Measurements from ENCODE around the gene SPARC.

Gene SPARC

DNA sequence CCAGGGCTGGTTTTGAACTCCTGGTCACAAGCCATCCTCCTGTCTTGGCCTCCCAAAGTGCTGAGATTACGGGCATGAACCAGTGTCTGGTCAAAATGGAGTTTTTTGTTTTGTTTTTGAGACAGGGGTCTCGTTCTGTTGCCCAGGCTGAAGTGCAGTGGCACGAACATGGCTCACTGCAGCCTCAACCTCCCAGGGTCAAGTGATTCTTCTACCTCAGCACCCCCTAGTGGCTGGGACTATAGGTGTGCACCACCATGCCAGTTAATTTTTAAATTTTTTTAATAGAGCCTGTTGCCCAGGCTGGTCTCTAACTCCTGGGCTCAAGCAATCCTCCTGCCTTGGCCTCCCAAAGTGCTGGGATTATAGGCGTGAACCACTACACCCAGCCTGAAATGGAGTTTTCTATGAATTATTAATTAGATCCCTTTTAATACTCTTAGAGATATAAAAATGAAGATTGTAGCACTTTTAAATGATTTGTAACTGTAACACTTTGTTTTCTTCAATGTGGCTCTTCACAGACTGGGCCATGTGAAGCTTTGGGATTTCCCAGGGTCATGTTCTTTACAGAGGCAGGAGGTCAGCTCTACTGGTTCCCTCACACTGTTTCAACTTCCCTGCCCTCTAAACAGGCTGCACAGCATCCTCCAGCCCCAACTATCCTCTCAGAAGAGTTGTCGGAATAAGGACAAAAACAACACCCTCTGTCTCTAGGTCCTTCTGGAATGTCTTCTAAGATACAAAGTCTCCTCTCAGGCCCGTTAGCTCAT is 32.7 kb upstream of the SPARC start:
- H3K27me3 ChIP-seq (ENCODE audit: control insufficient read depth, insufficient read depth, low read length): no peaks in the 10 kb centered on the region
- no peaks in the 10 kb centered on the region for H3K36me3 ChIP-seq (ENCODE audit: control insufficient read depth, insufficient read depth, low read length)
- no peak overlapping the region for H3K9ac ChIP-seq (ENCODE audit: low read length)
- H3K4me3 ChIP-seq (ENCODE audit: low read length): no peak overlapping the region
- H3K4me1 ChIP-seq (ENCODE audit: control insufficient read depth, insufficient read depth, low read length): no peaks in the 10 kb centered on the region
- H3K9me3 ChIP-seq (ENCODE audit: control insufficient read depth, low read length): no peaks in the 10 kb centered on the region

- H3K9ac ChIP-seq (ENCODE audit: low read length): no peak overlapping the region
- no peak overlapping the region for H3K4me3 ChIP-seq (ENCODE audit: low read length)
- H3K9me3 ChIP-seq (ENCODE audit: control insufficient read depth, low read length): no peaks in the 10 kb centered on the region
- H3K27me3 ChIP-seq (ENCODE audit: control insufficient read depth, insufficient read depth, low read length): no peaks in the 10 kb centered on the region
- H3K4me1 ChIP-seq (ENCODE audit: control insufficient read depth, insufficient read depth, low read length): no peaks in the 10 kb centered on the region
- no peaks in the 10 kb centered on the region for H3K36me3 ChIP-seq (ENCODE audit: control insufficient read depth, insufficient read depth, low read length)
Measured at GRCh38 chr5:151718646-151719045, 31.9 kb upstream of the SPARC start.

GRCh38 chr5:151718153-151718552 is 31.4 kb upstream of the SPARC start:
- Histone ChIP-seq H3K27me3 (ENCODE audit: control insufficient read depth, insufficient read depth, low read length) (no peaks in the 10 kb centered on the region), H3K9me3 (ENCODE audit: control insufficient read depth, low read length) (no peaks in the 10 kb centered on the region), H3K9ac (ENCODE audit: low read length) (no peak overlapping the region), H3K4me3 (ENCODE audit: low read length) (no peak overlapping the region), H3K36me3 (ENCODE audit: control insufficient read depth, insufficient read depth, low read length) (no peaks in the 10 kb centered on the region), H3K4me1 (ENCODE audit: control insufficient read depth, insufficient read depth, low read length) (no peaks in the 10 kb centered on the region)

DNA sequence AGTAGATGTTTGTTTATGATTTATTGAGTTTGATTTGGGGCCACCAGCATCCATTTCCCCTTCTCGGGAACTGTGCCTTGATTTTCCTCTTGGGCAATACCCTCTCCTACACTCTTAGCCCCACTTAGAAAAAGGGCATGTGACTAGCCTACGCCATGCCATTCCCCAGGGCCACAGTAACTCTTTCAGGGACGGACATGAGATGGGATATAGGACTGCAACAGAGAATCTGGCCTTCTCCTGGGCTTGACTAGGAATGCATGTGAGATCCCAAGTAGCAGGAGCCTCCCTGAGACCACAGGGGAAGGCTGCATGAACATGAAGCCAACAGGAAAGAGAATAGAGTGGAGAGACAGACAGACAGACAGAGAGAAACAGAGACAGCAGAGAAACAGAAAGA is 30.7 kb upstream of the SPARC start:
- Histone ChIP-seq H3K4me1 (ENCODE audit: control insufficient read depth, insufficient read depth, low read length) (no peaks in the 10 kb centered on the region), H3K9ac (ENCODE audit: low read length) (no peak overlapping the region), H3K4me3 (ENCODE audit: low read length) (no peak overlapping the region), H3K9me3 (ENCODE audit: control insufficient read depth, low read length) (no peaks in the 10 kb centered on the region), H3K27me3 (ENCODE audit: control insufficient read depth, insufficient read depth, low read length) (no peaks in the 10 kb centered on the region), H3K36me3 (ENCODE audit: control insufficient read depth, insufficient read depth, low read length) (no peaks in the 10 kb centered on the region)

DNA sequence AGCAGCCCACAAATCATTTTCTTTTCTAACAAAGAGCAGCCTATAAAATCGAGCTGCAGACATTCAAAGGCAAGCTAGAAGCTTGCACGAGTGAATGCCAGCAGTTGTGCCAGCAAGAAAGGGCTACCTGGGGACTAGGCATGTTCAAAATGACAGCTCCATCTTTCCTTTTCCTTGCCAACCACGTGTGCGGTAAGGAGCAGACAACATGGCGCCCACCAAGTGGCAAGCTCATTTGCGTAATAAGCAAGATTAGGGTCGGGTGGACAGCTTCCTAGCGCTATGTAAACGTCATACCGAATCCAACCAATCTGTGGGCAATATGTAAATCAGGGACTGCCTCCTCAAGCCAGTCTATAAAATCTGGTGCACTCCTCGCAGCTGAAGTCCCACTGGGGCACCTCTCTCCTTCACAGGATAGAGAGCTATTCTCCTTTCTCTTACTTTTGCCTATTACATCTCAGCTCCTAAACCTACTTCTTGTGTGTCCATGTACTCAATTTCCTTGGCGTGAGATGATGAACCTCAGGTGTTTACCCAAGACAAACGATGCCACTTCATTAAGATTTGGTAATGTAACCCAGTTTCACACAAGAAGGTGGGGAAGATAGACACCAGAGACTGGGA is 22.5 kb upstream of the SPARC start:
- Histone ChIP-seq H3K9me3 (ENCODE audit: control insufficient read depth, low read length) (no peaks in the 10 kb centered on the region), H3K4me3 (ENCODE audit: low read length) (no peak overlapping the region), H3K36me3 (ENCODE audit: control insufficient read depth, insufficient read depth, low read length) (no peaks in the 10 kb centered on the region), H3K4me1 (ENCODE audit: control insufficient read depth, insufficient read depth, low read length) (no peaks in the 10 kb centered on the region), H3K27me3 (ENCODE audit: control insufficient read depth, insufficient read depth, low read length) (no peaks in the 10 kb centered on the region), H3K9ac (ENCODE audit: low read length) (no peak overlapping the region)

- H3K4me3 ChIP-seq (ENCODE audit: low read length): no peak overlapping the region
- no peaks in the 10 kb centered on the region for H3K36me3 ChIP-seq (ENCODE audit: control insufficient read depth, insufficient read depth, low read length)
- no peaks in the 10 kb centered on the region for H3K27me3 ChIP-seq (ENCODE audit: control insufficient read depth, insufficient read depth, low read length)
- no peak overlapping the region for H3K9ac ChIP-seq (ENCODE audit: low read length)
- no peaks in the 10 kb centered on the region for H3K4me1 ChIP-seq (ENCODE audit: control insufficient read depth, insufficient read depth, low read length)
- no peaks in the 10 kb centered on the region for H3K9me3 ChIP-seq (ENCODE audit: control insufficient read depth, low read length)
Measured at GRCh38 chr5:151708126-151708525, 21.4 kb upstream of the SPARC start.

DNA sequence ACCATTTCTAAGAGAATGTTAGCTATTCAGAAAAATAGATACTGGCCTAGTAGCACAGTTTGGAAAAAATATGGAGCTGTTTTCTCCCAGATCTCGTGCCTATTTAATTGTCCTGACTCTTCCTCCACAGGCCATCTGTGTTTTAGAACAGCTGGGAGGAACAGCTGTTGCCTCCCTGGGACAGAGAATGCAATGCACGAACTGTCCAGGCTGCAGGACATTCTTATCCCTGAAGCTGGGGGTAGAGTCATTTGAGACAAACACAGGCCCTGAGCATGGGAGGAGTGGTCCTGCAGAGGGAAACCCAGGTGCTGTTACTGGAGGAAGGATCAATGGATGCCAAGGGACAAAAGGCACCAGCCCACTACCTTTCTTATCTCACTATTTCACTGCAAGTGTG is 20.9 kb upstream of the SPARC start:
- Histone ChIP-seq H3K9me3 (ENCODE audit: control insufficient read depth, low read length) (no peaks in the 10 kb centered on the region), H3K4me3 (ENCODE audit: low read length) (no peak overlapping the region), H3K27me3 (ENCODE audit: control insufficient read depth, insufficient read depth, low read length) (no peaks in the 10 kb centered on the region), H3K9ac (ENCODE audit: low read length) (no peak overlapping the region), H3K4me1 (ENCODE audit: control insufficient read depth, insufficient read depth, low read length) (no peaks in the 10 kb centered on the region), H3K36me3 (ENCODE audit: control insufficient read depth, insufficient read depth, low read length) (no peaks in the 10 kb centered on the region)

GRCh38 chr5:151706906-151707305 is 20.2 kb upstream of the SPARC start:
- Histone ChIP-seq H3K9me3 (ENCODE audit: control insufficient read depth, low read length) (no peaks in the 10 kb centered on the region), H3K4me1 (ENCODE audit: control insufficient read depth, insufficient read depth, low read length) (no peaks in the 10 kb centered on the region), H3K4me3 (ENCODE audit: low read length) (no peak overlapping the region), H3K9ac (ENCODE audit: low read length) (no peak overlapping the region), H3K27me3 (ENCODE audit: control insufficient read depth, insufficient read depth, low read length) (no peaks in the 10 kb centered on the region), H3K36me3 (ENCODE audit: control insufficient read depth, insufficient read depth, low read length) (no peaks in the 10 kb centered on the region)

- Histone ChIP-seq H3K27me3 (ENCODE audit: control insufficient read depth, insufficient read depth, low read length) (no peaks in the 10 kb centered on the region), H3K36me3 (ENCODE audit: control insufficient read depth, insufficient read depth, low read length) (no peaks in the 10 kb centered on the region), H3K4me1 (ENCODE audit: control insufficient read depth, insufficient read depth, low read length) (peaks cover 11% of the 10 kb centered on the region), H3K9ac (ENCODE audit: low read length) (no peak overlapping the region), H3K4me3 (ENCODE audit: low read length) (no peak overlapping the region), H3K9me3 (ENCODE audit: control insufficient read depth, low read length) (no peaks in the 10 kb centered on the region)
Measured at GRCh38 chr5:151703780-151704179, 17.1 kb upstream of the SPARC start.

DNA sequence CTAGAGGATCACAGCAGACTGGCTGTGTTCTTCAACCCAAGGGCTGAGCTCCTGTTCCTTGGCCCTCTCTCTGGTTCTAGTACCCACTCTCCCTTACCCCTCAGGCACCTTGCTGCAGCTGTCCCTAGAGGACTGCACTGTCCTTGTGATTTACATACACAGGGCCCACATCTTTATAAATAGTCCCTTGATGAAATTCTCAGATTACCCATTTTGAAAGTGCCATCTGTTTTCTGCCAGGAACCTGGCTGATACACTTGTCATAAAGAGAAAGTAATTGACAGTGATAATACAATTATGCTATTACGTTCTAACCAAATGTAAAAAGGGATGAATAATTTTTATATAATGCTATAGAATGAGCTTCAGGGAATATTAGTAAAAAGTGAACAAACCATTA is 16.5 kb upstream of the SPARC start:
- Histone ChIP-seq H3K9me3 (ENCODE audit: control insufficient read depth, low read length) (no peaks in the 10 kb centered on the region), H3K36me3 (ENCODE audit: control insufficient read depth, insufficient read depth, low read length) (no peaks in the 10 kb centered on the region), H3K9ac (ENCODE audit: low read length) (no peak overlapping the region)

DNA sequence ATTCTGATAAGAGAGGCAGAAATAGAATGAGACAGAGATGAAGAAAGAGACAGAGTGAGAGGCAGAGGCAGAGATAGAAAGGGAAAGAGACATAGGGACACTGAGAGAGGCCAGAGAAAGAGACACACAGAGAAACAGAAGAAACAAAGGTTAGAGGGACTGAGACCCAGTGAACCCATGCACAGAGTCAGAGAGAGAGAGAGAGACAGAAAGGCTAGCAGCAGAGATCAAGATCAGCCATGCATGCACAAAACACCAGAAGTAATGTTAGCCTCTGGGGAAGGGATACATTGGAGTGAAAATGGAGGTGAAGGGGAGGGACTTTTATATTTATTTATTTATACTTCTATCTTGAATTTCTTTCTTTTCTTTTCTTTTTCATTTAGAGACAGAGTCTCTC is 14.1 kb upstream of the SPARC start:
- H3K4me1 ChIP-seq (ENCODE audit: control insufficient read depth, insufficient read depth, low read length): peaks cover 11% of the 10 kb centered on the region

More for the DNA sequence above, 16.5 kb upstream of the SPARC start:
- Histone ChIP-seq H3K27me3 (ENCODE audit: control insufficient read depth, insufficient read depth, low read length) (no peaks in the 10 kb centered on the region), H3K4me3 (ENCODE audit: low read length) (no peak overlapping the region), H3K4me1 (ENCODE audit: control insufficient read depth, insufficient read depth, low read length) (peaks cover 11% of the 10 kb centered on the region)

GRCh38 chr5:151700296-151700695 is 13.6 kb upstream of the SPARC start:
- no peak overlapping the region for H3K4me3 ChIP-seq (ENCODE audit: low read length)
- H3K9ac ChIP-seq (ENCODE audit: low read length): no peak overlapping the region
- peaks cover 11% of the 10 kb centered on the region for H3K4me1 ChIP-seq (ENCODE audit: control insufficient read depth, insufficient read depth, low read length)
- no peaks in the 10 kb centered on the region for H3K27me3 ChIP-seq (ENCODE audit: control insufficient read depth, insufficient read depth, low read length)
- H3K36me3 ChIP-seq (ENCODE audit: control insufficient read depth, insufficient read depth, low read length): no peaks in the 10 kb centered on the region
- H3K9me3 ChIP-seq (ENCODE audit: control insufficient read depth, low read length): no peaks in the 10 kb centered on the region

More for the DNA sequence above, 14.1 kb upstream of the SPARC start:
- Histone ChIP-seq H3K9me3 (ENCODE audit: control insufficient read depth, low read length) (no peaks in the 10 kb centered on the region), H3K4me3 (ENCODE audit: low read length) (no peak overlapping the region), H3K36me3 (ENCODE audit: control insufficient read depth, insufficient read depth, low read length) (no peaks in the 10 kb centered on the region), H3K9ac (ENCODE audit: low read length) (no peak overlapping the region), H3K27me3 (ENCODE audit: control insufficient read depth, insufficient read depth, low read length) (no peaks in the 10 kb centered on the region)

Data from mucosa of stomach (tissue), 1 donor.